GM19043 (cell line): ENCODE data around the gene AP3D1.
"Not testable (repeated sequence)": the region's sequence is repeated elsewhere in the genome, so short reads cannot be mapped to it uniquely, and the experiment has no call there.

Source experiments
- ATAC-seq: cut with Tn5 transposase; IDR thresholded peaks from one replicate; pipeline ENCODE4 v1.9.1; 2021; ENCODE audit warnings: low read depth; ENCODE audit not compliant: unreplicated experiment

Gene AP3D1

GRCh38 chr19:2091926-2092525, 59.3 kb downstream of the AP3D1 start:
- ATAC-seq: not testable (repeated sequence)

GRCh38 chr19:2089727-2090053, 61.7 kb downstream of the AP3D1 start:
- no peak for ATAC-seq

DNA sequence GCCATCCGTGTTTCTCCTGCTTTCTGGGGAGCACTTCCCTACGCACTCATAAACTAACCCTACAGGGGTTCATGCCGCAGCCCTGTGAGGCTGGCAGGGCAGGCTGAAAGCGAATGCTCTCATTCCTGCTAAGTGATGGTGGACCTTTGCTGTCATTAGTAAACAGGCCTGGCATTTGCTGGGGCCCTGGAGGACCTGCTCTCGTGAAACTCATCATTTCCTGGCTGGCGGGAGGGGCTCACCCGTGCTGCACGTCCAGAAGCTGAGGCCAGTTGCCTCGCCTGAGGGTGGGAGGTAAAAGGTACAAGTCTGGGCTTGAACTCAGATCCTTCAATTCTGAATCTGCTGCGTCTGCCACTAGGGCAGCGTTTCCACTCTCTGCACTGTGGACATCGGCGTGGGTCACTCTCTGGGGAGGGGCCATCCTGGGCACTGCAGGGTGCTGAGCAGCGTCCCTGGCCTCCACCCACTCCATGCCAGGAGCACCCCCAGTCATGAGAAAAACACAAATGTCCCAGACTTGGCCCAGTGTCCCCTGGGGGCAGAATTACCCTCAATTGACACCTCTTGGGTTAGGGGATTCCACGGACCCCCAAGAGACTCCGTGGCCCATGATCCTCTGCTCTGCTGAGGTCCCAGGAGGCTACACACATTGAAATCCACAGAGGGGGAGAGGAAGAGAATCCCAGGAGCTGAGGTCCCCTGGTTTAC, 62.2 kb downstream of the AP3D1 start:
- no peak for ATAC-seq

- no peak for ATAC-seq
Observed at GRCh38 chr19:2087621-2088100, 63.7 kb downstream of the AP3D1 start.

- ATAC-seq: not testable (repeated sequence)
Observed at GRCh38 chr19:2086695-2087620, 64.4 kb downstream of the AP3D1 start.

DNA sequence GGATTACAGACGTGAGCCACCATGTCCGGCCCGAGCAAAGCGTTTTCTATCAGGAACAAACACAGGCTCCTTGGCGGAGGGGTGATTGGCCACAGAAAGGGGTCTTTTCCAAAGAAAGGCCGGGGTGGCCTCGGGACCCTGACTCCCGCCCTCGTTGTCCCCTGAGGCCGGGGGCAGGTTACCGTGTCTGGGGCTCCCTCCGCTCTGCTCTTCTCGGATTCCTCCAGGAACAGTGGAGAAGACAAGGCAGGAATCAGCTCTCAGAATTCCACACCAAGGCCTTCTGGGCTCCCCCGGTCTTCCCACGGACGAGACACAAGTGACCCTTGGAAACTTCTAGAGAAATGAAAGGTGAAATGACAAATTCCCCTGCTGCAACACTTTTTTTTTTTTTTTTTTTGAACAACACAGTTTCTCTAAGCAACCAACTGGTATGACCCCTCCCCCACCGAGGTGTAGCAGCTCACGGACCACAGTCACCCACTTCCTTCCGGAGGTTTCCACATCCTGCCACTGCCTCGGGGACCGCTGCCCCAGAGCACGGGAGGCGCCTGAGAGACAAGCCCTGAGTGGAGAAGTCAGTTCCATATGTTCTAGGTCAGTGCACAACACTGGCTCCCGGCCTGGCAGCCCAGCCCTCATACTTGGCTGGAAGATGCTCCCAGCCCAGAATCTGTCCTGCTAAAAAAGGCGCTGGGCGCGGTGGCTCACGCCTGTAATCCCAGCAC, 66.2 kb downstream of the AP3D1 start:
- ATAC-seq: peak; percentile 29

- ATAC-seq: no peak
Observed at GRCh38 chr19:2083174-2083854, 68.1 kb downstream of the AP3D1 start.

GRCh38 chr19:2081873-2082810, 69.2 kb downstream of the AP3D1 start:
- no peak for ATAC-seq

DNA sequence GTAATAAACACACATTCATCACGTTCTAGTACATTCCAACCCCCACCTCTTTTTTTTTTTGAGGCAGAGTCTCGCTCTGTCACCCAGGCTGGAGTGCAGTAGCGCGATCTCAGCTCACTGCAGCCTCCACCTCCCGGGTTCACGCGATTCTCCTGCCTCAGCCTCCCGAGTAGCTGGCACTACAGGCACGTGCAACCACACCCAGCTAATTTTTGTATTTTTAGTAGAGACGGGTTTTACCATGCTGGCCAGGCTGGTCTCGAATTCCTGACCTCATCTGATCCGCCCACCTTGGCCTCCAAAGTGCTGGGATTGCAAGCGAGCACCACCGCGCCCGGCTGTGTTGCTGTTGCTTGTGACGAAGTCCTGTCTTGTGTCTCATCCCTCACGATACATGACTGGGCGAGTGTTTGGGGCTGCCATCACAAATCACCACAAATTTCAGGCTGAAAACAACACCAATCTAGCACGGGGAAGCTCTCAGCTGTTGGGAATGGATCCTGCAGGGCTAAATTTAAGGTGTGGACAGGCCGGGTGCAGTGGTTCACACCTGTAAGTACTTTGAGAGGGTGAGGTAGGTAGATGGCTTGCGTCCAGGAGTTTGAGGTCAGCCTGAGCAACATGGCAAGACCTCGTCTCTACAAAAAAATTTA, 70.9 kb downstream of the AP3D1 start:
- no peak for ATAC-seq

DNA sequence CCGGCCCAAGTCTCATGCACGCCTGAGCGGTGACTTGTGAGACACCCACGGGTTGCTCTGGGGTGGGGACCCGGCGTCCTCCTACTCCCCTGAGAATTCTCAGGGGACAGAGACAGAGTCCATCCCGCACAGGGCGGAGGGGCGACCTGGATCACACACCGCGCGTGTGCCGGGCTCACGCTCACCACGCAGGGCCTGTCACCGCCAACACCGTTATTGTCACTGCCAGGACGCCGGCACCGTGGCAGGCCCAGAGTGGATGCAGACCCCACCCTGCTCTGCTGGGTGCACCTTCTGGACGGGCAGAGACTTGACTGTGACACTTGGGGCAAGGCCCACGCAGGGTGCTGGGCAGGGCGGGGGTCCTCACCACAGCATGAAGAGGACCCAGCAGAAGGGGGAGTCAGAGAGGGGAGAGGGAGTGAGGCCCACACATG, 71.5 kb downstream of the AP3D1 start:
- ATAC-seq: no peak

DNA sequence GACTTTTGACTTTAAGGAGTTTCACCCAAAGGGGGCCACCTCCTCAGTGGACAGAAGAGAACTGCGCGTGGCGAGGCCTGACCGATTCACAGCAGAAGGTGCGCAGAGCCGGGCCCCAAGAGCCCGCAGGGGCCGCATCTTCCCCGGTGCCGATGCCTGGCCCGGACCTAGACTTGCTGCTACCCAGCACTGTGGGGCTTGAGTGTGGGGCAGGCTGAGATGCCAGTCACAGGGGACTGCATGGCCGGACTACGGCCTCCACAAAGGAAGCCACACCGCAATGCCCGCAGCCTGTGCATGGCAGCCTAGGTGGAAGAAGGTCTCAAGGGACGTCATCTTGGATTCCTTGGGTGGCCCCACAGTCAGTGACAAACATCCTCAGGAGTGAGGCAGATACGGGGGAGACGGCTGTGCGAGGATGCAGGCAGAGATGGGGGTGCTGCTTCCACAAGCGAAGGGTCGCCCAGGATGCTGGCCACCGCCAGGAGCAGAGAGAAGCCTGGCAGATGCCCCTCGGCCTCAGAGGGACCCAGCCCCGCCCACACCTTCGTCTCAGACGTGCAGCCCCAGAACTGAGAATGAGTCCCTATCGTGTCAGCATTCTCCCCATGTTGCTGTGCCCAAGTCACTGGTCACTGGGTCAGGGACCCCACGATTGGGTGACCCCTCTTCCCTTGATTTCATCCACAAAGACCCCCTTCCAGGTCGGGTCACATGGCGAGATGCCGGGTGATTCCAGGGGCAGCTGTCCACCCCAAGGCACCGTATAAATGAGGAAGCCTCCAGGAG, 72.1 kb downstream of the AP3D1 start:
- ATAC-seq: no peak

- no peak for ATAC-seq
Observed at GRCh38 chr19:2077833-2078619, 73.3 kb downstream of the AP3D1 start.

- no peak for ATAC-seq
Observed at GRCh38 chr19:2077398-2077797, 74.0 kb downstream of the AP3D1 start.

- no peak for ATAC-seq
Observed at GRCh38 chr19:2076526-2076944, 74.8 kb downstream of the AP3D1 start.

- no peak for ATAC-seq
Observed at GRCh38 chr19:2072757-2073551, 78.4 kb downstream of the AP3D1 start.
